ENCODE data around the gene IGFBP4. TPM values are rescaled to one million over a fixed set of nuclear protein-coding genes. Genes with fewer than 3 reads are reported as not detected.

The IGFBP4 gene
- total and polyA plus RNA-seq, 4 donors = 197 to 565 (median 215) TPM

DNA sequence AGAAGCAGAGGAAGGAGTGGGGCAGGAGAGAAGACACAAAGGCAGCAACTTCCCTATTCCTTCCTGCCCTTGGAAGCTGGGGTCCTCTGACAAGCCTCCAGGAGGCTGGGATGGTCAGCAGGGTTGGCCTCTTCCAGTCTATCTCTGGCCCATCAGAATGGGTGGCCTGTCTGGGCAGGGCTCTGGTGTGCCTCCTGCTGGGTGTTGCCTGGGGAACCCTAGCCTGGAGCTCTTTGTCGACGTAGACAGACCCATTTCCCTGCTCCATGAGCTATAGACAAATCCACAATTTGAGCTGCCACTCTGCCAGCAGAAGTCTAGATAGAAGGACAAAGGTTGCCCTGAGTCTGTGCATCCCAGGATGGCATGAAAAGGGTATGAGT, 11.4 kb downstream of the IGFBP4 start:
- TF ChIP-seq, protein P1, sequence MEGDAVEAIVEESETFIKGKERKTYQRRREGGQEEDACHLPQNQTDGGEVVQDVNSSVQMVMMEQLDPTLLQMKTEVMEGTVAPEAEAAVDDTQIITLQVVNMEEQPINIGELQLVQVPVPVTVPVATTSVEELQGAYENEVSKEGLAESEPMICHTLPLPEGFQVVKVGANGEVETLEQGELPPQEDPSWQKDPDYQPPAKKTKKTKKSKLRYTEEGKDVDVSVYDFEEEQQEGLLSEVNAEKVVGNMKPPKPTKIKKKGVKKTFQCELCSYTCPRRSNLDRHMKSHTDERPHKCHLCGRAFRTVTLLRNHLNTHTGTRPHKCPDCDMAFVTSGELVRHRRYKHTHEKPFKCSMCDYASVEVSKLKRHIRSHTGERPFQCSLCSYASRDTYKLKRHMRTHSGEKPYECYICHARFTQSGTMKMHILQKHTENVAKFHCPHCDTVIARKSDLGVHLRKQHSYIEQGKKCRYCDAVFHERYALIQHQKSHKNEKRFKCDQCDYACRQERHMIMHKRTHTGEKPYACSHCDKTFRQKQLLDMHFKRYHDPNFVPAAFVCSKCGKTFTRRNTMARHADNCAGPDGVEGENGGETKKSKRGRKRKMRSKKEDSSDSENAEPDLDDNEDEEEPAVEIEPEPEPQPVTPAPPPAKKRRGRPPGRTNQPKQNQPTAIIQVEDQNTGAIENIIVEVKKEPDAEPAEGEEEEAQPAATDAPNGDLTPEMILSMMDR (IDR thresholded peaks at IDR 0.05; ENCODE audit: control extremely low read depth, extremely low read depth) = no peak
- H3K27me3 ChIP-seq (ENCODE audit: control insufficient read depth in 3 of 3, insufficient read depth in 3 of 3, low read length in 2 of 3) = no peaks in the 10 kb centered on the region
- H3K9ac ChIP-seq (ENCODE audit: insufficient read depth in 1 of 2, low read length in 2 of 2) = no peak overlapping the region
- peaks cover 0 to 40% (median 4%) of the 10 kb centered on the region in 4 donors for H3K36me3 ChIP-seq (ENCODE audit: control insufficient read depth in 4 of 4, insufficient read depth in 4 of 4, low read length in 4 of 4)
- DNase-seq (no peak), ATAC-seq (ENCODE audit: insufficient read depth, low FRiP score) (no peak)
- WGBS, 2 donors = 74 to 79% methylated on average over 2 of the region's 2 CpGs
- peaks cover 3 to 49% (median 31%) of the 10 kb centered on the region in 5 donors for H3K4me1 ChIP-seq (ENCODE audit: control insufficient read depth in 5 of 5, insufficient read depth in 5 of 5, low read length in 5 of 5)
- H3K4me3 ChIP-seq = no peak overlapping the region
- no peaks in the 10 kb centered on the region for H3K9me3 ChIP-seq (ENCODE audit: control insufficient read depth in 4 of 4, insufficient read depth in 3 of 4, low read length in 3 of 4)
- H3K27ac ChIP-seq (ENCODE audit: low read depth in 1 of 2, low read length in 1 of 2) = peak overlapping the region in 1 of 2 donors; percentile 47

DNA sequence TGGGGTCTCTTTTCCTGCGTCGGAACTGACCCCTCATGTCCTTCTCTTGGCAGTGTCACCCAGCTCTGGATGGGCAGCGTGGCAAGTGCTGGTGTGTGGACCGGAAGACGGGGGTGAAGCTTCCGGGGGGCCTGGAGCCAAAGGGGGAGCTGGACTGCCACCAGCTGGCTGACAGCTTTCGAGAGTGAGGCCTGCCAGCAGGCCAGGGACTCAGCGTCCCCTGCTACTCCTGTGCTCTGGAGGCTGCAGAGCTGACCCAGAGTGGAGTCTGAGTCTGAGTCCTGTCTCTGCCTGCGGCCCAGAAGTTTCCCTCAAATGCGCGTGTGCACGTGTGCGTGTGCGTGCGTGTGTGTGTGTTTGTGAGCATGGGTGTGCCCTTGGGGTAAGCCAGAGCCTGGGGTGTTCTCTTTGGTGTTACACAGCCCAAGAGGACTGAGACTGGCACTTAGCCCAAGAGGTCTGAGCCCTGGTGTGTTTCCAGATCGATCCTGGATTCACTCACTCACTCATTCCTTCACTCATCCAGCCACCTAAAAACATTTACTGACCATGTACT, 13.2 kb downstream of the IGFBP4 start:
- peak overlapping the region in 1 of 2 donors; percentile 24 for H3K9ac ChIP-seq (ENCODE audit: insufficient read depth in 1 of 2, low read length in 2 of 2)
- DNase-seq = peak; percentile 52 to 64 (median 57)
- TF ChIP-seq, protein P1 (IDR thresholded peaks at IDR 0.05; ENCODE audit: control extremely low read depth, extremely low read depth) = no peak

DNA sequence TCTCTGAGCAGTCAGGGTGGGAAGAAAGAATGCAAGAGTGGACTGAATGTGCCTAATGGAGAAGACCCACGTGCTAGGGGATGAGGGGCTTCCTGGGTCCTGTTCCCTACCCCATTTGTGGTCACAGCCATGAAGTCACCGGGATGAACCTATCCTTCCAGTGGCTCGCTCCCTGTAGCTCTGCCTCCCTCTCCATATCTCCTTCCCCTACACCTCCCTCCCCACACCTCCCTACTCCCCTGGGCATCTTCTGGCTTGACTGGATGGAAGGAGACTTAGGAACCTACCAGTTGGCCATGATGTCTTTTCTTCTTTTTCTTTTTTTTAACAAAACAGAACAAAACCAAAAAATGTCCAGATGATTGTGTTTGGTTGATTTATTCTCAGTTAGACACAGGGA, 14.1 kb downstream of the IGFBP4 start:
- peaks cover 3 to 63% (median 39%) of the 10 kb centered on the region in 5 donors for H3K4me1 ChIP-seq (ENCODE audit: control insufficient read depth in 5 of 5, insufficient read depth in 5 of 5, low read length in 5 of 5)
- ATAC-seq (ENCODE audit: insufficient read depth, low FRiP score) = no peak
- H3K9ac ChIP-seq (ENCODE audit: insufficient read depth in 1 of 2, low read length in 2 of 2) = peak overlapping the region in 1 of 2 donors; percentile 24
- no peak for DNase-seq
- H3K27me3 ChIP-seq (ENCODE audit: control insufficient read depth in 3 of 3, insufficient read depth in 3 of 3, low read length in 2 of 3) = no peaks in the 10 kb centered on the region
- no peaks in the 10 kb centered on the region for H3K9me3 ChIP-seq (ENCODE audit: control insufficient read depth in 4 of 4, insufficient read depth in 3 of 4, low read length in 3 of 4)
- H3K27ac ChIP-seq (ENCODE audit: low read depth in 1 of 2, low read length in 1 of 2) = peak overlapping the region in 1 of 2 donors; percentile 37
- WGBS, 2 donors = 84 to 91% methylated on average over 3 of the region's 3 CpGs
- peaks cover 0 to 40% (median 4%) of the 10 kb centered on the region in 4 donors for H3K36me3 ChIP-seq (ENCODE audit: control insufficient read depth in 4 of 4, insufficient read depth in 4 of 4, low read length in 4 of 4)
- TF ChIP-seq, protein P1 (IDR thresholded peaks at IDR 0.05; ENCODE audit: control extremely low read depth, extremely low read depth) = no peak
- H3K4me3 ChIP-seq = no peak overlapping the region

More for the DNA sequence above, 13.2 kb downstream of the IGFBP4 start:
- Histone ChIP-seq H3K36me3 (ENCODE audit: control insufficient read depth in 4 of 4, insufficient read depth in 4 of 4, low read length in 4 of 4) (peaks cover 0 to 40% (median 4%) of the 10 kb centered on the region in 4 donors), H3K4me3 (no peak overlapping the region), H3K9me3 (ENCODE audit: control insufficient read depth in 4 of 4, insufficient read depth in 3 of 4, low read length in 3 of 4) (no peaks in the 10 kb centered on the region), H3K4me1 (ENCODE audit: control insufficient read depth in 5 of 5, insufficient read depth in 5 of 5, low read length in 5 of 5) (peaks cover 3 to 56% (median 33%) of the 10 kb centered on the region in 5 donors), H3K27me3 (ENCODE audit: control insufficient read depth in 3 of 3, insufficient read depth in 3 of 3, low read length in 2 of 3) (no peaks in the 10 kb centered on the region), H3K27ac (ENCODE audit: low read depth in 1 of 2, low read length in 1 of 2) (peak overlapping the region in 1 of 2 donors; percentile 59)
- ATAC-seq (ENCODE audit: insufficient read depth, low FRiP score) = no peak
- 71 to 85% methylated on average over 16 of the region's 16 CpGs for WGBS, 2 donors
